Measurements from ENCODE around the gene LAMB4.
"Not testable (repeated sequence)": the region's sequence is repeated elsewhere in the genome, so short reads cannot be mapped to it uniquely, and the experiment has no call there.

LAMB4 gene

GRCh38 chr7:108046952-108047506 lies 83.1 kb downstream of the LAMB4 start:
- no peak for DNase-seq

GRCh38 chr7:108045669-108046068 lies 84.5 kb downstream of the LAMB4 start:
- peak; percentile 31 for DNase-seq

DNA sequence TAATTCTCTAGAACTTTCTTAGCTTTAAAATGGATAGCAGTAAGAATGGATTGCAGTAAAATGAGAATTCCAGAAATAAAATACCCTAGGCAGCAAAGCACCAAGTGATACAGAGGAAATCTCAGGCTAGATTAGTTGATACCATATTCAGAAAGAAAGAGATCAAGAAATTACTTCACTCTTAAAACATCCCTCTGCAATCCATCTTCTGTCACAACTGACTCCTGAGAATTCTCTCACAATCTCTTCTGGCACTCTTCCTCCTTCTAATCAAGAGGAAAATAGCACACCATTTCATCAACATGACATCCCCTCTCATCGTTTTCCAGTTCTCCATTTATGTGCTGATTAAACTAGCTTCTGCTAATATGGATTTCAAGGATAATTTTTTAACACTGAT lies 85.0 kb downstream of the LAMB4 start:
- peak; percentile 80 for DNase-seq

- no peak for DNase-seq
These were observed 85.8 kb downstream of the LAMB4 start for GRCh38 chr7:108044345-108044744.

- no peak for DNase-seq
These were observed 91.2 kb downstream of the LAMB4 start for GRCh38 chr7:108038986-108039385.

DNA sequence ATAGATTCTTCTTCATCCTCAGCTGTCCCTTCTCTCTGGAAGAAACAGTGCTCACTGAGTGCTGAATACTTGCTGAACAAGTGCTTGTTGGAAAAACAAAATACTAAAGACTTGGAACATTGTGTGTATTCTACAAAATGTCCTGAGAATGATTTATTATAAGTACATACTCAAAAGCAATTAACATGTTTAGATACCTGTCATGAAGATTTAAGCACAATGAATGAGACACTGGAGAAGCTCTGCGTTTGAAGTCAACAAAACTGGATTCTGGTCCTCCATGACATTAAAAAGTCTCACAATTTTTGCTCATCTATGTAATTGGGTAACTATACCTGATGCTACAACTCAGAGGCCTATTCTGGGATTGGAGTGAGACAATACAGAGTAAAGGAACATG lies 92.4 kb downstream of the LAMB4 start:
- no peak for DNase-seq

DNA sequence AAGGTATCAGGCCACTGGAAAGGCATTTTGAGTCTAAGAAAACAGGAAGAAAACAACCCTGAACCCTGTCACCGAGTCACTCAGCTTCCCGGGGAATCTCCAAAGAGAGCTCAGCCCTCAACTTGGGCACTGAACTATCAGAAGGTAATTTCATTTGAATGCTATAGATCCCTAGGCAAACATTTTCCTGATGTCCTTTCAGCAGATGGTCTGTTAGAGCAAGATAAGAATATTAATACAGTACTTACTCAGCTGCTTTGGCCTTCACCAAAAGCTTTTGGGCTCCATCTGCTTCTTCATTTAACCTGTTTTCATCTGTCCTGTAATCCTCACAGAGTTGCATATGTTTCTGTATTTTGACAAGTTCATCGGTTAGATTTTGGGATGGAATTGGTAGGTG lies 93.0 kb downstream of the LAMB4 start:
- no peak for DNase-seq

- peak; percentile 13 for DNase-seq
These were observed 95.6 kb downstream of the LAMB4 start for GRCh38 chr7:108034586-108034985.

GRCh38 chr7:108033776-108034497 lies 96.2 kb downstream of the LAMB4 start:
- DNase-seq: no peak

GRCh38 chr7:108033309-108033708 lies 96.9 kb downstream of the LAMB4 start:
- DNase-seq: not testable (repeated sequence)

GRCh38 chr7:108030516-108030915 lies 99.6 kb downstream of the LAMB4 start:
- peak; percentile 86 for DNase-seq

- peak; percentile 35 for DNase-seq
These were observed 101.1 kb downstream of the LAMB4 start for GRCh38 chr7:108029034-108029433.

DNA sequence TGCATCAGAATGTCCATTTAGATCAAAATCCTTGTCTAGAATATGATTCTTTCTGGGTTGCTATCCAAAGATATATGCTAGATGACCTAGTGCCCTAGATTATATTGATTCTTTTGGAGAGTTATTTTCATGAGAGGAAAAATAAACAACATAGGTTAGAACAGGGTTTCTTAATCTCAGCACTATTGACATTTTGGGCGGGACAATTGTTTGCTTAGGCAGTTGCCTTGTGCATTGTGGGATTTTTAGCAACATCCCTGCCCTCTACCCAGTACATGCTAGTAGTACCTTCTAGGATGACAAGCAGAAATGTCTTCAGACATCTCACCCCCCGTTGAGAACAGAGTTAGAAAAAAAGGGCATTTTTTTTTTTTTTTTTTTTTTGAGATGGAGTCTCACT lies 102.0 kb downstream of the LAMB4 start:
- no peak for DNase-seq

GRCh38 chr7:108027239-108027638 lies 102.9 kb downstream of the LAMB4 start:
- peak; percentile 47 for DNase-seq

DNA sequence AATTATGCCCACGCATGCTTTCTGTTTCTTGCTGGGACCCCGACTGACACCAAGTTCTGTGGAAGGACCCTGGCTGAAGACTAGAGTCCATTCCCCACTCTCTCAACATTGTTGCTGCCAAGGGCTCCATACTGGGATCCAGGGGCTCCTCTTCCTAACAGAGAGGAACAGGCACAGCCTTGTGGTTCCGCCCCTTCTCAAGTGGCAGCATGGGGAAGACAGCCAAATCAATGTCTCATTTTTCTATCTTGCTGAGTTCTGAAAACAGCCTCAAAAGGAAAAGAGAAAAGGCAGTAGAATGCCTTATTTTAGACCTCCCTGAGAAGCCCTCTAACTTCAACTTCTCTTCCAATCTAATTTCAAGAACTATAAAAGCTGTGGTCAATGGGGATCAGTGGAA lies 103.5 kb downstream of the LAMB4 start:
- peak; percentile 36 for DNase-seq

DNA sequence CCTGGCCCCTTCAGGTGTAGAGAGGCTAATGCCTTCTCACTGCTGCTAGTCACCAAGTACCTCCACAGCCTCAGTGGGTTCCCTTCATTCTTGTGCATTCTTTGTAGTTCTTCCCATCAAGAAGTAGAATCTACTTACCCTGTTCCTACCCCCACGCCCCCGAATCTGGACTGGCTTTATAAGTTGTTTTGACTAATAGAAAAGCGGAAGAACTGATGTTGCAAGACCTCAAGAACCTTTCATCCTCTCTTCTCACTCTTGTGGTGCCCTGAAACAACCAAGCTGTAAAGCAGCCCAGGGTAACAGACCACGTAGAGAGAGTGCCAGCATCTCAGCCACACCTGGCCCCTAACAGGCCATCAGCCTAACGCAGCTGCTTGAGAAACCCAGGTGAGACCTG lies 104.0 kb downstream of the LAMB4 start:
- DNase-seq: no peak

DNA sequence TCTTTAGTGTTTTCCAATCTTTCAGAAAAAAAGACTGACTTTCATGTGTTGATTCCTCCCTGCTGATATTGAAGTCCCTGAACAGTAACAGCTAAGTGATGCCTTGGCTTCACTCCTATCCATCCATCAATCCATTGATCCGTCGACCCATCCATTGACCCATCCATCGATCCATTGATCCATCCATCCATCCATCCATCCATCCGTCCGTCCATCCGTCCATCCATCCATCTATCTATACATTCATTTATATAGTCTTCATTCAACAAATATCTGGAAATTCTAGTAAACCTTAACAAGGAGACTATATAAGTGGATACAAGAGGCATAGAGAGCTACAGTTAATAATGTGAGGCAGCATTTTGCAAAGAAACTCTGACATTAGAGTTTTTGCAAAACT lies 105.6 kb downstream of the LAMB4 start:
- DNase-seq: no peak

- no peak for DNase-seq
These were observed 109.6 kb downstream of the LAMB4 start for GRCh38 chr7:108020585-108020984.

DNA sequence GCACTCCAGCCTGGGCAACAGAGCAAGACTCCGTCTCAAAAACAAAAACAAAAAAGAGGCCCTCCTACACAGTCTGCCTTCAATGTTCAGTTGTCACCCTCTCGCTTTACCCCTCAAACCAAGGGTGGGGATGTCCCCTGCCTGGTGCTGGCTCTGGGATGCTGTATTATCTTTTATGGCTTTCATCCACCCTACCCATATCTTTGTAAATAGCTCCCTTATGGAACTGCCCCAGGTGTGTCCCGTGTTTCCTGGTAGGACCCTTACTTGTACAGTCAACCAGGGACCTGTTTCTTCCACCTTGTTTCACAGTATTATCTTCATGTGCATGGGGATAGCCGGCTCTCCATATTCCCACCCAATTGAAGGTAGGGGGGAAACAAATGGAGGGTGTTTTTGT lies 111.5 kb downstream of the LAMB4 start:
- no peak for DNase-seq

- no peak for DNase-seq
These were observed 112.4 kb downstream of the LAMB4 start for GRCh38 chr7:108017776-108018151.

GRCh38 chr7:108016841-108017775 lies 113.1 kb downstream of the LAMB4 start:
- DNase-seq: peak; percentile 70

- DNase-seq: peak; percentile 85
These were observed 114.4 kb downstream of the LAMB4 start for GRCh38 chr7:108015740-108016139.
